HepG2 (cell line): ENCODE results near the gene GSTT2. TPM values are rescaled to one million over a fixed set of nuclear protein-coding genes. Genes with fewer than 3 reads are reported as not detected.

Source experiments
- ATF1 ChIP-seq: IDR thresholded peaks from 2 replicates; pipeline ENCODE4 v1.6.1; 2016; ENCODE audit warnings: mild to moderate bottlenecking, control low read depth
- BRD4 ChIP-seq: sonication (generic); formaldehyde crosslinking; IDR thresholded peaks from 2 replicates; pipeline ENCODE4 v1.4.0; 2020; ENCODE audit warnings: missing genetic modification reagents
- DPF2 ChIP-seq: sonication (generic); formaldehyde crosslinking; IDR thresholded peaks from 2 replicates; pipeline ENCODE4 v1.4.0; 2020; ENCODE audit warnings: mild to moderate bottlenecking, low read depth, missing genetic modification reagents, borderline replicate concordance
- EP300 ChIP-seq, 3 experiments: sonication (generic) in 1 of 3; formaldehyde crosslinking in 1 of 3; IDR thresholded peaks; 2 replicates each; pipeline versions ENCODE4 v1.5.1 to v1.6.1; 2011 to 2020; ENCODE audit warnings: low read depth in 2 of 3, low read length in 2 of 3, borderline replicate concordance in 1 of 3, improper control_type of control experiment in 1 of 3, mild to moderate bottlenecking in 1 of 3, missing genetic modification reagents in 1 of 3, moderate library complexity in 1 of 3
- GFI1 ChIP-seq: sonication (generic); formaldehyde crosslinking; IDR thresholded peaks from 2 replicates; pipeline ENCODE4 v1.5.0; 2020; ENCODE audit warnings: missing genetic modification reagents, mild to moderate bottlenecking, borderline replicate concordance
- HDAC1 ChIP-seq: sonication (generic); formaldehyde crosslinking; IDR thresholded peaks from 2 replicates; pipeline ENCODE4 v1.5.1; 2020; ENCODE audit warnings: mild to moderate bottlenecking, missing genetic modification reagents
- HNF4A ChIP-seq: sonication (generic); formaldehyde crosslinking; IDR thresholded peaks from 2 replicates; pipeline ENCODE4 v1.4.0; 2020; ENCODE audit warnings: missing genetic modification reagents
- KLF13 ChIP-seq: sonication (generic); formaldehyde crosslinking; IDR thresholded peaks from 2 replicates; pipeline ENCODE4 v1.4.0; 2020; ENCODE audit warnings: mild to moderate bottlenecking, missing genetic modification reagents
- MAZ ChIP-seq, 2 experiments: sonication (generic) in 1 of 2; formaldehyde crosslinking in 1 of 2; IDR thresholded peaks; 2 replicates each; pipeline versions ENCODE4 v1.5.0 to v1.6.1; 2012 to 2020; ENCODE audit warnings: low read depth in 2 of 2, mild to moderate bottlenecking in 2 of 2, borderline replicate concordance in 1 of 2, improper control_type of control experiment in 1 of 2, low read length in 1 of 2, missing genetic modification reagents in 1 of 2, moderate library complexity in 1 of 2
- REPIN1 ChIP-seq: sonication (generic); formaldehyde crosslinking; IDR thresholded peaks from 2 replicates; pipeline ENCODE4 v1.8.0; 2022; ENCODE audit warnings: missing genetic modification reagents, low read depth, mild to moderate bottlenecking, borderline replicate concordance
- SOX5 ChIP-seq: IDR thresholded peaks from 2 replicates; pipeline ENCODE4 v1.6.1; 2016; ENCODE audit warnings: borderline replicate concordance
- ZBTB7A ChIP-seq: sonication (generic); formaldehyde crosslinking; IDR thresholded peaks from 2 replicates; pipeline ENCODE4 v1.8.0; 2022; ENCODE audit warnings: mild to moderate bottlenecking, missing genetic modification reagents
- ZFP37 ChIP-seq: sonication (generic); formaldehyde crosslinking; IDR thresholded peaks from 2 replicates; pipeline ENCODE4 v1.4.0; 2020; ENCODE audit warnings: missing genetic modification reagents, borderline replicate concordance
- ZKSCAN1 ChIP-seq: fragments of 150-350 bp; IDR thresholded peaks from 2 replicates; pipeline ENCODE4 v1.6.1; 2014; ENCODE audit warnings: low read length
- ZNF337 ChIP-seq: sonication (generic); formaldehyde crosslinking; IDR thresholded peaks from 2 replicates; pipeline ENCODE4 v1.5.1; 2020; ENCODE audit warnings: missing genetic modification reagents, low read depth, mild to moderate bottlenecking, borderline replicate concordance
- ZNF556 ChIP-seq: sonication (generic); formaldehyde crosslinking; IDR thresholded peaks from 2 replicates; pipeline ENCODE4 v1.4.0; 2020; ENCODE audit warnings: mild to moderate bottlenecking, missing genetic modification reagents, borderline replicate concordance
- ZNF563 ChIP-seq: sonication (generic); formaldehyde crosslinking; IDR thresholded peaks from 2 replicates; pipeline ENCODE4 v1.8.0; 2022; ENCODE audit warnings: mild to moderate bottlenecking, moderate library complexity, missing genetic modification reagents
- ZNF577 ChIP-seq: sonication (generic); formaldehyde crosslinking; IDR thresholded peaks from 2 replicates; pipeline ENCODE4 v1.4.0; 2020; ENCODE audit warnings: mild to moderate bottlenecking, low read depth, missing genetic modification reagents, borderline replicate concordance
- polyA plus RNA-seq, 8 experiments: library from polyadenylated mRNA; depleted of rRNA in 3 of 8; stranded (reverse) in 7 of 8; unstranded in 1 of 8; fragments of >200 nt; fragmentation: Illumina TruSeq in 4 of 8; extraction: Trizol in 4 of 8; gene quantifications; 2 replicates each; pipeline versions ENCODE4 v1.2.1 to v1.2.3, GENCODE V29; 2011 to 2016; ENCODE audit warnings: low read depth in 4 of 8, missing spikeins in 1 of 8, mixed read lengths in 1 of 8; ENCODE audit not compliant: insufficient read depth in 1 of 8
- total RNA-seq, 5 experiments: library from RNA; depleted of rRNA; stranded (reverse); fragments of >200 nt; fragmentation: Illumina TruSeq; extraction: Trizol; gene quantifications; 2 replicates each; pipeline ENCODE4 v1.2.3, GENCODE V29; 2016; ENCODE audit warnings: low read depth in 1 of 5
- TF ChIP-seq, protein P1 (sequence below): sonication (generic); formaldehyde crosslinking; IDR thresholded peaks from 2 replicates; pipeline ENCODE4 v1.8.0; 2022; ENCODE audit warnings: mild to moderate bottlenecking, missing genetic modification reagents, moderate library complexity
- TF ChIP-seq, protein P2 (sequence below): sonication (generic); formaldehyde crosslinking; IDR thresholded peaks from 2 replicates; pipeline ENCODE4 v1.4.0; 2020; ENCODE audit warnings: mild to moderate bottlenecking, missing genetic modification reagents, borderline replicate concordance
- TF ChIP-seq, protein P3 (sequence below): sonication (generic); formaldehyde crosslinking; IDR thresholded peaks from 2 replicates; pipeline ENCODE4 v1.4.0; 2020; ENCODE audit warnings: missing genetic modification reagents
- TF ChIP-seq, protein P4 (sequence below): sonication (generic); formaldehyde crosslinking; IDR thresholded peaks from 2 replicates; pipeline ENCODE4 v1.5.0; 2020; ENCODE audit warnings: mild to moderate bottlenecking, missing genetic modification reagents

GSTT2 gene
- total and polyA plus RNA-seq, 2 of the 13 experiments (the other 11 are each of a cell fraction or from before 2014, with no cell fraction given): not detected

DNA sequence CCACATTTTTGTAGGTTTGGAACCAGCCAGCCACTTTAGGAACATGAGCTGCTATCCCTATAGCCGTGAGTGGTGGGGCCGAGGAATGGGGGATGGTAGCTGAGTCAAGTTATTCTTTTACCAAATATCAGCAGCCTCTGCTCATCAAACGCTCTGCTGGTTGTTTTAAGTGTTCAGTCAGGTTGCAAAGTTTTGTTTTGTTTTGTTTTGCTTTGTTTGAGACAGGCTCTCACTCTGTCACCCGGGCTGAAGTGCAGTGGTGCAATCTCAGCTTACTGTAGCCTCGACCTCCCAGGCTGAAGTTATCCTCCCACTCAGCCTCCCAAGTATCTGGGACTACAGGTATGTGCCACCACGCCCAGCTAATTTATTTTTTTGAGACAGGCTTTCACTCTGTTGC is 45.5 kb downstream of the GSTT2 start (continued):
- TF ChIP-seq, protein P1, sequence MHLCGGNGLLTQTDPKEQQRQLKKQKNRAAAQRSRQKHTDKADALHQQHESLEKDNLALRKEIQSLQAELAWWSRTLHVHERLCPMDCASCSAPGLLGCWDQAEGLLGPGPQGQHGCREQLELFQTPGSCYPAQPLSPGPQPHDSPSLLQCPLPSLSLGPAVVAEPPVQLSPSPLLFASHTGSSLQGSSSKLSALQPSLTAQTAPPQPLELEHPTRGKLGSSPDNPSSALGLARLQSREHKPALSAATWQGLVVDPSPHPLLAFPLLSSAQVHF (CRISPR knock-in tag): no peak
- TF ChIP-seq EP300 (IDR thresholded peaks at IDR 0.05; ENCODE audit: low read depth in 2 of 2, low read length in 2 of 2) (no peak), EP300 (CRISPR knock-in tag; IDR thresholded peaks at IDR 0.05; ENCODE audit: borderline replicate concordance) (no peak), ZNF563 (CRISPR knock-in tag) (no peak), HNF4A (peak; percentile 16; the same call in 1 of the 2 replicates), KLF13 (CRISPR knock-in tag) (no peak), ZNF556 (CRISPR knock-in tag) (no peak), ATF1 (no peak), ZFP37 (no peak), BRD4 (CRISPR knock-in tag) (no peak), SOX5 (CRISPR knock-in tag) (peak; percentile 76; the same call in 1 of the 2 replicates), ZNF577 (no peak), ZKSCAN1 (no peak), HDAC1 (CRISPR knock-in tag) (peak; percentile 44; the same call in 1 of the 2 replicates), MAZ (IDR thresholded peaks at IDR 0.05; ENCODE audit: borderline replicate concordance, low read depth, low read length) (no peak), MAZ (CRISPR knock-in tag; IDR thresholded peaks at IDR 0.05; ENCODE audit: low read depth) (no peak), ZNF337 (no peak), GFI1 (0 out of 2 replicates have a peak, but pooled peaks have one; percentile 48), DPF2 (no peak), ZBTB7A (CRISPR knock-in tag) (no peak), REPIN1 (CRISPR knock-in tag) (no peak)
- TF ChIP-seq, protein P2, sequence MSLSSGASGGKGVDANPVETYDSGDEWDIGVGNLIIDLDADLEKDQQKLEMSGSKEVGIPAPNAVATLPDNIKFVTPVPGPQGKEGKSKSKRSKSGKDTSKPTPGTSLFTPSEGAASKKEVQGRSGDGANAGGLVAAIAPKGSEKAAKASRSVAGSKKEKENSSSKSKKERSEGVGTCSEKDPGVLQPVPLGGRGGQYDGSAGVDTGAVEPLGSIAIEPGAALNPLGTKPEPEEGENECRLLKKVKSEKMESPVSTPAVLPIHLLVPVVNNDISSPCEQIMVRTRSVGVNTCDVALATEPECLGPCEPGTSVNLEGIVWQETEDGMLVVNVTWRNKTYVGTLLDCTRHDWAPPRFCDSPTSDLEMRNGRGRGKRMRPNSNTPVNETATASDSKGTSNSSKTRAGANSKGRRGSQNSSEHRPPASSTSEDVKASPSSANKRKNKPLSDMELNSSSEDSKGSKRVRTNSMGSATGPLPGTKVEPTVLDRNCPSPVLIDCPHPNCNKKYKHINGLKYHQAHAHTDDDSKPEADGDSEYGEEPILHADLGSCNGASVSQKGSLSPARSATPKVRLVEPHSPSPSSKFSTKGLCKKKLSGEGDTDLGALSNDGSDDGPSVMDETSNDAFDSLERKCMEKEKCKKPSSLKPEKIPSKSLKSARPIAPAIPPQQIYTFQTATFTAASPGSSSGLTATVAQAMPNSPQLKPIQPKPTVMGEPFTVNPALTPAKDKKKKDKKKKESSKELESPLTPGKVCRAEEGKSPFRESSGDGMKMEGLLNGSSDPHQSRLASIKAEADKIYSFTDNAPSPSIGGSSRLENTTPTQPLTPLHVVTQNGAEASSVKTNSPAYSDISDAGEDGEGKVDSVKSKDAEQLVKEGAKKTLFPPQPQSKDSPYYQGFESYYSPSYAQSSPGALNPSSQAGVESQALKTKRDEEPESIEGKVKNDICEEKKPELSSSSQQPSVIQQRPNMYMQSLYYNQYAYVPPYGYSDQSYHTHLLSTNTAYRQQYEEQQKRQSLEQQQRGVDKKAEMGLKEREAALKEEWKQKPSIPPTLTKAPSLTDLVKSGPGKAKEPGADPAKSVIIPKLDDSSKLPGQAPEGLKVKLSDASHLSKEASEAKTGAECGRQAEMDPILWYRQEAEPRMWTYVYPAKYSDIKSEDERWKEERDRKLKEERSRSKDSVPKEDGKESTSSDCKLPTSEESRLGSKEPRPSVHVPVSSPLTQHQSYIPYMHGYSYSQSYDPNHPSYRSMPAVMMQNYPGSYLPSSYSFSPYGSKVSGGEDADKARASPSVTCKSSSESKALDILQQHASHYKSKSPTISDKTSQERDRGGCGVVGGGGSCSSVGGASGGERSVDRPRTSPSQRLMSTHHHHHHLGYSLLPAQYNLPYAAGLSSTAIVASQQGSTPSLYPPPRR (CRISPR knock-in tag): no peak
- TF ChIP-seq, protein P3, sequence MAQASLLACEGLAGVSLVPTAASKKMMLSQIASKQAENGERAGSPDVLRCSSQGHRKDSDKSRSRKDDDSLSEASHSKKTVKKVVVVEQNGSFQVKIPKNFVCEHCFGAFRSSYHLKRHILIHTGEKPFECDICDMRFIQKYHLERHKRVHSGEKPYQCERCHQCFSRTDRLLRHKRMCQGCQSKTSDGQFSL: no peak
- TF ChIP-seq, protein P4, sequence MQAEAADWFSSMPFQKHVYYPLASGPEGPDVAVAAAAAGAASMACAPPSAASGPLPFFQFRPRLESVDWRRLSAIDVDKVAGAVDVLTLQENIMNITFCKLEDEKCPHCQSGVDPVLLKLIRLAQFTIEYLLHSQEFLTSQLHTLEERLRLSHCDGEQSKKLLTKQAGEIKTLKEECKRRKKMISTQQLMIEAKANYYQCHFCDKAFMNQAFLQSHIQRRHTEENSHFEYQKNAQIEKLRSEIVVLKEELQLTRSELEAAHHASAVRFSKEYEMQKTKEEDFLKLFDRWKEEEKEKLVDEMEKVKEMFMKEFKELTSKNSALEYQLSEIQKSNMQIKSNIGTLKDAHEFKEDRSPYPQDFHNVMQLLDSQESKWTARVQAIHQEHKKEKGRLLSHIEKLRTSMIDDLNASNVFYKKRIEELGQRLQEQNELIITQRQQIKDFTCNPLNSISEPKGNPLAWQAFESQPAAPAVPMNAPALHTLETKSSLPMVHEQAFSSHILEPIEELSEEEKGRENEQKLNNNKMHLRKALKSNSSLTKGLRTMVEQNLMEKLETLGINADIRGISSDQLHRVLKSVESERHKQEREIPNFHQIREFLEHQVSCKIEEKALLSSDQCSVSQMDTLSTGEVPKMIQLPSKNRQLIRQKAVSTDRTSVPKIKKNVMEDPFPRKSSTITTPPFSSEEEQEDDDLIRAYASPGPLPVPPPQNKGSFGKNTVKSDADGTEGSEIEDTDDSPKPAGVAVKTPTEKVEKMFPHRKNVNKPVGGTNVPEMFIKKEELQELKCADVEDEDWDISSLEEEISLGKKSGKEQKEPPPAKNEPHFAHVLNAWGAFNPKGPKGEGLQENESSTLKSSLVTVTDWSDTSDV (CRISPR knock-in tag): no peak
